ENCODE measurements around the gene OXLD1.

Gene OXLD1

DNA sequence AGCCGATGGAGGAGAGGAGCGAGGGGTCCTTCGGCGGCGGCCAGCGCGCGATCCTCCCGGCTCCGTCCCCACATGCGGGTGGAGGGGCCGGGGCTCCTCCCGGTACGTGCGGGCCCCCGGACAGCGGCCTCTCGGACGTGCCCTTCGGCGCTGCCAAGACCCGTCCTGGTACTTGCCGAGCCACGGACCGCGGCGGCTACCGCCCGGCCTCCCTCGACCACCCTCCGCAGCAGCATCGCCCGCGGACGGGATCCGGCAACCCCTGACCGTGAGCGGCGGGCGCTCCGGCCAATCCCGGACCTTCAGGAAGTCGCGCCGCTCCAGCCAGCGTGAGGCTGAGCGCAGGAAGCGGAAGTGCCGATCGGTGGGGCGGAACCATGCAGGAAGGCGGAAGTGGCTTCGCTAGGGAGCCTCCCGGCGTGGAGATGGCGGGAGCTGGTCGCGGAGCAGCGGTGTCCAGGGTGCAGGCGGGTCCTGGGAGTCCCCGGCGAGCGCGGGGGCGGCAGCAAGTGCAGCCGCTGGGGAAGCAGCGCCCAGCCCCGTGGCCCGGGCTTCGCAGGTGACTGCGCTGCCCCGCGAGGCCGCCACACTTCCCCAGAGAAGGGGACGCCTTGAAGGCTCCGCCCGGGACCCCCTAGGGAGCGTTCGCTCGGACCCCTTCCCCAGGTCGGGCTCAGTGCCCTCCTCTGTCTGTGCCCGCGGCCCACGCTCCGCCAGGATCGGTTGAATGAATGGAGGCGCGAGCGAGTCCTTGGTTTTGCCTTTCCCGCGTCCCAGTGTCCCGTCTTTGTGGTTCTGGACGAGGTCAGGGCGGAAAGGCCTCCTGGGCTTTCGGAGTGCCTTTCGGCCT is at the start of gene OXLD1, which contains the start of gene CCDC137:
OXLD1 (minus strand) TSS at position 264 of the 850 bp plus-strand sequence; CDS start at position 236, 28 bp downstream.
CCDC137 (plus strand) TSS at position 396 of the 850 bp plus-strand sequence; CDS start at position 426, 30 bp downstream.
- peak; percentile 85 for DNase-seq (ENCODE audit: low read depth, low spot score)
- H3K27ac ChIP-seq = peak within 1 kb of the TSS; percentile 83

DNA sequence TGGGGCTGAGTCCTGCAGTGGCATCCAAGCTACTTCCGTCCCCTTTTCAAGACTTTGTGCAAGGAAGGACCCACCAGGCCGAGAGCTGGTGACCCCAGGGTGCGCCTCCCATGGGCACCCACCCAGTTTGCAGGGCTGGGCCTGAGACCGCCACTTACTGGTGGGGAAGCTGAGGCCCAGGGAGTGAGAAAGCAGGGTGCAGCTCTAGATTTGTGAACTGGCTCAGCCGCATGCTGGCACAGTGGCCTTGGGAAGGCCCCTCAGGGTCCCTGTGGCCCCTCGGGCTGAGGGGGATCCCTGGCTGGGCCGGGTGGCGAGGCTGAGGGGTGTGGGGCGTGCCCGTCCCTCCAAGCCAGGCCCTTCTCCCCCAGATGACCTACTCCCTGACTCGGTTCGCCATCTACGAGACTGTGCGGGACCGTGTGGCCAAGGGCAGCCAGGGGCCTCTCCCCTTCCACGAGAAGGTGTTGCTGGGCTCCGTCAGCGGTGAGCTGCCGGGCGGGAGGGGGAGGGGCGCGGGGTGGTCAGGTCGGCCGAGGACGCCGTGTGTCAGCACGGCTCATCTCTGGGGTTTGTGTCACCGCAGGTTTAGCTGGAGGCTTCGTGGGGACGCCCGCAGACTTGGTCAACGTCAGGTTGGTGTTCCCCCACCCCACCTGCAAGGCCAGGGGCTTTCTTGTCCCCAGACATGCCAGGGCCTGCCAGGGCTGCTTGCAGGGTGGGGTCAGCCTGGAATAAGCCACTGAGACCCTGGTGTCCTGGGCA is 48.9 kb upstream of the OXLD1 start:
- DNase-seq (ENCODE audit: low read depth, low spot score) = no peak
- no peak overlapping the region for H3K27ac ChIP-seq

DNA sequence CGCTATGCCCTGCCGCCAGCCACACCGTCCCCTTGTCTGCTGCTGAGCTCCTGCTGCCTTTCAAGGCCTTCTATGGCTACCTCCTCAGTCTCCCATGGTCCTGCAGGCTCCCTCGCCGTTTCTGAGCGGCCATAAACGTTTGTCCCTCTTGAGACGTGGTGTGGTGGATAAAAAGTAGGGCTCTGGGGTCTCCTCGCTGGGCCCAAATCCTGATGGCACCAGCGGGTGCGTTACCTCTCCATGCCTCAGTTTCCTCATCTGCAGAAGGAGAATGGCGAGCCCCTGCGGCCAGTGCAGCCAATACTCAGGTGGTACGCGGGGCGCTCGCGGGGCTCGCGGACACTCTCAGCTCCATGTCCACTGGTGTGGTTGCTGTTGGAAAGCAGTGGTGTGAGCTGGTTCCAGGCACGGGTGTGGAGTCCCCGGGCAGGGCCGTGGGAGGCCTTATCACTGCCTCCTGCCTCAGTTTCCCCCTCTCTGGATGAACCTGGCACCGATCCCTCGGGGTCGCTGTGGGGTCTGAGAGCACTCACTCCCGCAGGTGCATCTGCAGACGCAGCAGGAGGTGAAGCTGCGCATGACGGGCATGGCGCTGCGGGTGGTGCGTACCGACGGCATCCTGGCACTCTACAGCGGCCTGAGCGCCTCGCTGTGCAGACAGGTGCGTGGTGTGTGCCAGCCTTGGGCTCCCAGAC is 48.2 kb upstream of the OXLD1 start:
- DNase-seq (ENCODE audit: low read depth, low spot score) = no peak
- no peak overlapping the region for H3K27ac ChIP-seq

DNA sequence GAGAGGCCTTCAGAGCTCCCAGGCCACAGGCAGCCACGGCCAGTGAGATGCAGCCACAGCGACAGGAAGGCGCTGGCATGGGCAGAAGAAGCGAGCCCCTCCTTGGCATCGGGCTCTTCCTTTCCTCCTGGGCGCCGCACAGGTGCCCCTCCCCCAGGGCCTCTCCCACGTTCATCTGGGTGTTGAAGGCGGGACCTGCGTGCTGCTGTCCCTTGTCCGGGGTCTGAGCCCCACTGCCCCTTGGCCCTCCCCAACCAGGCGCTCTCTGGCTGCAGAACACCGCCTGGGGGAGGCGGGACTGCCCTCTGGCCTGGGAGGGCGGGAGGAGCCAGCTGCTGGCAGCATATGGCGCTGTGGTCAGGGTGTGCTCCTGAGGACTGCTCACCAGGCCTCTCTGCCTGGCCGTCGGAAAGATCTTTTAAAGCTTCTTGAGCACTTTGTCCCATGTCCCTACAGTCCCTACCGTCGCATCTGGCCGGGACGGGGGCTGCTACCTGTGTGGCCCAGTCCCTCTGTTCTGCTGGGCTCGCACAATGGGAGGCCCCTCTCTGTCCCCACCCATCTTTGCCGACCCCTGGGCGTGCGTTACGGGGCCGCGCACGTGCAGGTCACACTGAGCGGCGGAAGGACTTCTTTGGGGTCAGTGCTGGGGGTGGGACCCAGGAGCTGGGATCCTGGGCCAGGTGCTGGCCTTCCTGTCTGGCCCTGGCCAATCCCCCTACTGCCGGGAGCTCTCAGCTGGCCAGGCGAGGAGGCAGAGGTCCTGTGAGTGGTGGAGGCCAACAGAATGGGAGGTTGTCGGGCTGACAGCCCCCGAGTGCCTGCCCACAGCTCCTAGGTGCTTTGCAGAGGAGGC is 47.4 kb upstream of the OXLD1 start:
- no peak for DNase-seq (ENCODE audit: low read depth, low spot score)
- H3K27ac ChIP-seq = no peak overlapping the region

DNA sequence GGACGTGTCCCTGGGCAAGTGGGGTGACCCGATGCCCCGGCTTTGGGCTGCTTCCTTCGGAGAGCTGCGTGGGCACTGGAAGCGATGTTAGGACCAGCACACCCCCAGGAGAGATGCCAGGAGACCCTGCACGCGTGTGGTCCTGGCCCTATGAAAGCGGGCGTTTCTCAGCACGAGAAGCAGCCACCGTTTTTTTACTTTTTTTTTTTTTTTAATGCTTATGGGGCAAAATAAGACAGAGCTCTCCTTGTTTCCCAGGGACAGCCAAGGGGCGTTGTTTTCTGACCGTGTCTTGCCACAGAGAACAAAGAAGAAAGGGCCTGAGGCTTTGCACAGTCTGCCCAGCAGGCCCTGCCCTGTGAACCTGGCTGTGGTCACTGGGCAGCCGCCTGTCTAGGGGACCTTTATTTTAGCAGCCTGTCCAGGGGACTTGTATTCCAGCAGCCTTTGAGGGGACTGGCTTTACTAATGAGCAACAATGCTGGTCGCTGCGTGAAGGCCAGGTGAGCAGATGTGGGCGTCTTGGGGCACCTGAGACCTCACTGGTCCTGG is 46.7 kb upstream of the OXLD1 start:
- no peak for DNase-seq (ENCODE audit: low read depth, low spot score)
- H3K27ac ChIP-seq = no peak overlapping the region

DNA sequence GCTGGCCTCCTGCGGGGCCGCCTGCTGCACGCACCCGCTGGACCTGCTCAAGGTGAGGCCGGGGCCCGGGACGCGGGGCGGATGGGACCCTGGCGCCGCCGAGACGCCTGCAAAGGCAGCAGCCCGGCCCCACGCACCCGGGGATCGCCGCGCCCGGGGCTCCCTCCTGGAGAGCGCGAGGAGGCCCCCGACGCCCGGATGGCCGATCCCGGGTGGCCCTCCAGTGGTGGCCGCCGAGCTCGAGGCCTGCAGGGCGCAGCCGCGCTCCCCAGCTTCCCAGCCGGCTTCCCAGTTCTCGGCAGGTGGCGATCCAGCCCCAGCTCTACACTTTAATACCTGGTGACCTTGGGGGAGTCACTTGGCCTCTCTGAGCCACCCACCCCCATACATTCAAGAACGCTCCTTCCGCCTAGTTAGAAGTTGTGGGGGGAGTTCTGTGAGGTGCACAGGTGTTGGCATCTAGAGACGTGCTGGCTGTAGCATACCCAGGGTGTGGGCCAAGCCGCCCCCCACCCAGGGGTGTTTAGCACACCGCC is 46.1 kb upstream of the OXLD1 start:
- DNase-seq (ENCODE audit: low read depth, low spot score) = no peak
- peak overlapping the region; percentile 64 for H3K27ac ChIP-seq

DNA sequence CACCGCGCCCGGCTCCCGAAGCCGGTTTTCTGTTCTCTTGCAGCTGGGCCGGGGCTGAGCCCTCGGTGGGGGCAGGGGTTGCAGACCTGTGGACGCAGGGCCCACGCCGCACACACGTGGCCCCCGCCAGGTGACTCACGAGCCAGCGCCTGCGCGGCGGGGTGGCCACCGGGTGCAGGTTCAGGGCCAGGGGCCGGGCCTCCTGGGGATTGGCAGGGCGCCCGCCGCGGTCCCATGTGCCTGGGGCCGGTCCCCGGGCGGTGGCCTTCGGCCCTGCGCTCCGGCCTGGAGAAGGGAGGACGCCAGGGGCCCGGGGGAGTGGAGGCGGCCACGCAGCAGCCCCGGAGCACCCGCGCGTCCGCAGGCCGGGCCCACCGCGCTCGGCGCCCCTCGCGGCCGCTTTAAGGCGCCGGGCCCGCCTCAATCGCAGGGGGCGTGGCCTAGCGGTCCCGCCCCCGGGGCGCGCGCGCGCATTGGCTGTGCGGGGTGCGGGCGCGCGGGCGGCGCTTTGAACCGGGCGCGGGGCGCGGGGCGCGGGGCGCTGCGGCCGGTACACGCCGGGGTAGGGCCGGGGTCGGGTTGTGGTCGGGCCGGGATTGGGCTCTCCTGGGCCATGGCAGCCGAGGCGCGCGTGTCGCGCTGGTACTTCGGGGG is 45.5 kb upstream of the OXLD1 start, which contains the start of gene SLC25A10:
SLC25A10 (plus strand) TSS at position 471 of the 654 bp plus-strand sequence; CDS start at position 614, 143 bp downstream.
- no peak for DNase-seq (ENCODE audit: low read depth, low spot score)
- H3K27ac ChIP-seq = peak within 1 kb of the TSS; percentile 64

DNA sequence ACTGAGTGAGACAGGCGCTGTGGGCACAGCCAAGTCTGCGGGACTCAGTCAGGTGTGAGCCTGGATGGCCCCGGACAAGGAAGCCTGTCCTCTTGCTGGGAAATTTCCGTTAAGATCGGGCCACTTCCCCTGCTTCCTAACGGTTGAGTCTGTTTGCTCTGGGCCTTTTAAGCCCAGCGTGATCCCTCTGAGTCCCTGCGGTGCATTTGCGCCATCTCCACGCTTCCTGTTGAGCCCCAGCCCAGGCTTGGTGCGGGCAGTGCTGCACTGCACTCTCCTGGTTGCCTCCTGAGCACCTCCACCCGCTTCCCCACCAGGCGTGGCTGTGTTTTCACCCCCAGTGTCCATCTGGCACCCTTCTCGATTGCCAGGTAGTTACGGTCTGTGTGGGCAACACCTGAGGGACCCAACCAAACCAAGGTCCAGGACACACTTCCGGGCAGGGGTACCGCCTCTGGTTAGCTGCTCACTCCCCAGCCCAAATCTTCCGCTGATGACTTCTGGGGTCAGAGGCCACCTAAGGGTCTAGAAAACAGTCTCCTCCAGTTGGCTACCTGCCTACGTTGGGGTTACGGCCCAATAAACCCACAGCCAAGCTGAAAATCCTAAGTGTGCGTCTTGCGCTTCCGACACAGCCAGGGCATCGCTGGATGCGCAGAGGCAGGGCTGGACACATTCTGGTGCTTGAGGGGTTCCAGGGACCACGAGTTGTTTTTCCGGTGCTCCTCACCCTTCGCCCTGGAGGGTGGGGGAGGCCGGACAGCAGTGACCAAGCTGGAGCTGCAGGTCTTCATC is 44.3 kb upstream of the OXLD1 start:
- H3K27ac ChIP-seq = peak overlapping the region; percentile 64
- no peak for DNase-seq (ENCODE audit: low read depth, low spot score)

DNA sequence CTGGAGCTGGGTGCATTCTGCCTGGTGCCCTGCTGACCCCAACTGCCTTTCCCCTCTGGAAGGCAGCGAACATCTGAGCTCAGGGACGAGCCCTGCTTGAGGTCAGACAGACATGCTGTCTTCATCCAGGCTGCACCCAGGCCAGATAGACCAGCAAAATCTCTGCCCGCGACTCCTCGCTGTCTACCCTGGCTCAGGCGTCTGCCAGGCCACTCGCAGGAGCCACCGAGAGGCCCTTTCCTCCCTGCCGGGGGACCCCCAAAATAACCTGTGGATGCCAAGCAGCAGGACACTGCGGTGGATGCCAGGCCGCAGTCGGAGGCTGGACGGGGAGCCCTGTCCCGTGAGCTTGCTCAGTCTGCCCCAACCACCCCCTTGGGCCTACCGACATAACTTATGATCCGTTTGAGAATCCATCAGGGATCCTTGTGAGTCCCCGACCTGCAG is 42.4 kb upstream of the OXLD1 start:
- H3K27ac ChIP-seq = no peak overlapping the region
- DNase-seq (ENCODE audit: low read depth, low spot score) = no peak

DNA sequence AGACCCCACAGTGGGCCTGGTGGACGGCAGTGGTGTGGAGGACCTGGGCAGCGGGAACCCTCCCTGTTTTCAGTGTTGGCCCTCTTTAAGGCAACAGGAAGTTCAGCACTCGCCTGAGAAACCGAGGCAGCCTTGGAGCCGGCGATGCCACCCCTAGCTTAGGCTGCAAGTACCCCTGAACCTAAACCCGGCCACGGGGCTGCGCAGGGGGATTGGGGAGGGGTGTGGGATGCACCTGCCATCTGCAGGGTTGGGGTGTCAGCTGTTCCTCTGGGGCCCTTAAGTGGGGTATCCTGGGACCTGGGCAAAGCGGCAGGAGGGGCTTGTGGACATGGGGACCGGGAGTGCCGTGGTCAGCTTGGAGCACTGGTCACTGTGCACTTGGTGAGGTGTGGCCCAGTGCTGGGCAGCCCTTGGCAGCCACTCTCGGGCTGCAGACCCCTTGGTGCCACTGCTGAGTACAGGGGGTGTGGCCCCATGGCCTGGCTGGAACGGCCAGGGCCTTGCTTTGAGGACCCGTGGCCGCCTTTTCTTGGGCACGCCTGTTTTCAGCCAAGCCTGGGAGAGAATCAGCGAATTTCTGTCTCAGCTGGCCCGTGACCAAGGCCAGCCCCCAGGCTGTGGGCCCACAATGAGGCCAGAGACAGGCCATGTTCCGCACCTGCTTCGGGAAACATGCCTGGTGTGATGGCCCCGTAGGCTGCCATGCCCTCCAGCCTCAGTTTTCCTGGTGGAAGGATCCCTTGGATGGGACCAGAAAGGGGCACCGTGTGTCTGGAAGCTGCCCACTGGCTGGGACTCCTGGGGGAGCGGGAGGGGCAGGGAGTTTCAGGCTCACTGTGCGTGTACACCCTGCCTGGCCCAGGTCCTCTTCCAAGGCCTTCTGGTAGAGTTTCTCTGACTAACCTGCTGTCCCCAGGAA is 41.6 kb upstream of the OXLD1 start:
- no peak overlapping the region for H3K27ac ChIP-seq
- DNase-seq (ENCODE audit: low read depth, low spot score) = no peak

DNA sequence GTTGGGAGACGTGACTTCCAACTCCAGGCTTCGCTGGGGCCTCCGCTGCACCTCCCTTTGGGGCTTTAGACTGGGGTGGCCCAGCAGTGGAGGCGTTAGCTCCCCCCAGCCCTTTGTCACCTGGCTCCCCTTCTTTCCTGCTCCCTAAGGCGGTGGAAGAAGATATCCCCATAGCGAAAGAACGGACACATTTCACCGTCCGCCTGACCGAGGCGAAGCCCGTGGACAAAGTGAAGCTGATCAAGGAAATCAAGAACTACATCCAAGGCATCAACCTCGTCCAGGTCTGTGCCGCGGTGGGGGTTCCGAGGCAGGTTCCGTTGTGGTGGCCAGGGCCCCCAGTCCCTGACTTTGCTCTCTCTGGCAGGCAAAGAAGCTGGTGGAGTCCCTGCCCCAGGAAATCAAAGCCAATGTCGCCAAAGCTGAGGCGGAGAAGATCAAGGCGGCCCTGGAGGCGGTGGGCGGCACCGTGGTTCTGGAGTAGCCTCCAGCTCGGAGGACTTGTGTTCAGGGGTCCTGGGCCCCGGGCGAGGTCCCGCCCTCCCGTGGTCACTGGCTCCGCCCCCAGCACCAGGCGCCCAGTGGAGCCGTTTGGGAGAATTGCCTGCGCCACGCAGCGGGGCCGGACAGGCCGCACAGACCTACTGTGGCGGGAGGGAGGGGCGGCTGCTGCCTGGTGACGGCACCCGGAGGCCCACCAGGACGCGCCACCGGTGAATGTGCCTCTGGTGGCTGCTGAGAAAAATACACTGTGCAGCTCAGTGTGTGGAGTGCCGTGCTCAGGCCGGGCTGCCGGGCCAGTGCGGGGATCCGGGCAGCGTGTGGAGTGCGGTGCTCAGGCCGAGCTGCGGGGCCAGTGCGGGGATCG is 40.6 kb upstream of the OXLD1 start:
- H3K27ac ChIP-seq = no peak overlapping the region
- DNase-seq (ENCODE audit: low read depth, low spot score) = no peak

DNA sequence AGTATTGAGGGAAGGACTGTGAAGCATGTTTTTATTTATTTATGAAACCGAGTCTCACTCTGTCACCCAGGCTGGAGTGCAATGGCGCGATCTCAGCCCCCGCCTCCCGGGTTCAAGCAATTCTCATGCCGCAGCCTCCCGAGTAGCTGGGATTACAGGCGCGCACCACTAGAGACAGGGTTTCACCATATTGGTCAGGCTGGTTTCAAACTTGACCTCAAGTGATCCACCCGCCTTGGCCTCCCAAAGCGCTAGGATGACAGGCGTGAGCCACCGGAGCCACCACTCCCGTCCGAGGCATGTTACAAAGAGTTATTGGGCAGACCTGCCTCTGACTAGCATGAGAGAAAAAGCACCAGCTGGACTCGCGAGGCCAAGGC is 39.8 kb upstream of the OXLD1 start:
- DNase-seq (ENCODE audit: low read depth, low spot score) = no peak
- H3K27ac ChIP-seq = no peak overlapping the region

DNA sequence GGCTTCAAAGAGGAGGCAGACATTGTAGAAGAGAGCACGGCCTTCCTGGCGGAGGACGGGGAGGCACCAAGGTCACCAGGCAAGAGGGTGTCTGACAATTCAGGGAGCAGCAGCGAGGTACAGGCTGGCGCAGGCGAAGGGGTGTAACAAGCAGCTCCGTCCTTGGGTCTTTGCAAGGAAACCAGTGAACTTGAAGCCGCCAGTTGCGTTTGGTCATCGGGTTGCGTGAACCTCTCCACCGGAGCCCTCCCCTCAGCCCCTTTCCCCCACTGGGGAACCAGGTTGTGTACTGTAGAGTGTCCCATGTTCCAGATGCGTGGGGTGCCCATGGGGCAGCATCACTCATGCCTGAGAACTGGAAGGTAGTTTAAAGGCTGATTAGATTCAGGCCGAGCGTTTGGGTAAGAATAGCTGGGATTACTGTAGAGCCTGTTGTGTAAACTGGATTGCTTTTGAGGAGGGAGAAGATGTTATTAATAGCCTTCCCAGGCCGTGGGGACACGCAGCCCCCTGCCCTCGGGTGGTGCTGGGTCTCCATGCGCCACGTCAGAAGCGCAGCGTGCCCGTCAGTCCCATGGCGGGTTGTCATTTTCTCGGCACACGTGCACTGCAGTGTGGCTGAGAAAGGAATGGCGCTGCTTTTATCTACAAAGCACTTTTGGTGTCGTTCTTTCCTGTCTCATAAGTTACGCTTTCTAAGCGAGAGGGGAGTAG is 39.3 kb upstream of the OXLD1 start:
- no peak for DNase-seq (ENCODE audit: low read depth, low spot score)
- H3K27ac ChIP-seq = no peak overlapping the region

DNA sequence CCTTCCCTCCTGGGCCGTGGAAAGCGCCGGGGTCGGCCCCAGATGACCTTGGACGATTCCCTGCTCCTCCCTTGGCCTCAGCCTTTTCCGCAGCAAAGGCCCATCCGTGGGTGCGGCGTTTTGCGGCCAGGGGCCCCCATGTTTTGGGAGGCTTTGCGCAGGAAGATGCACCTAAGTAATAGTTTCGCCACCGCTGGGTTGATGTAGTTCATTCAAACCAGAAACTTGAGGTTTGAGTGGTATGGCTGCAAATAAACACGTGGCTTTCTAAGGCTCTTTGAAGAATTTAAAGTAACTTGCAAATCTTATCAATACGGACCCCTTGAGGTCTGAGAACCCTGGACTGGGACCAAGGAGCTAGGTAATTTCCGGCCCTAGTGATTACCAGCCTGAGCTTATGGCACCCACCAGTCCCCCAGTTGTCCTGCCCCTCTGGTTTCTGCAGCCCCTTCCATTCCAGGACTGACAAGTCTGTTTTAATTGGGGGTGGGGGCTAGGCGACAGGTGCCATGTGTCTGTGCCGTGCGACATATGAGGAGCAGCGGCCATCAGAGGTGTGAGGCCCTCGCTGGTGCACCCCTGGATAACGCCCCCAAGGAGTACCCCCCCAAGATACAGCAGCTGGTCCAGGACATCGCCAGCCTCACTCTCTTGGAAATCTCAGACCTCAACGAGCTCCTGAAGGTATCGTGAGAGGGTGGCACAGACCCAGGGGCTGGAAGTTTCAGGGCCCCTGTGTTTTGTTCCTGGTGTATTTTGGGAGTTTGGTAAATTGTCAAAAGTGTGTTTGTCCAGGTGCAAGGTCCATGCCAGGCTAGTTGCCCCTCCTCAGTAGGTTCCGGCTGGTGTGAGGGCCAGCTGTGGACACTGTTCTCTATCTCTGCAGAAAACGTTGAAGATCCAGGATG is 37.6 kb upstream of the OXLD1 start:
- peak overlapping the region; percentile 90 for H3K27ac ChIP-seq
- no peak for DNase-seq (ENCODE audit: low read depth, low spot score)
